HepG2 (cell line): ENCODE results near the gene EIF4G2. TPM values are rescaled to one million over a fixed set of nuclear protein-coding genes. Genes with fewer than 3 reads are reported as not detected.
A peak's percentile ranks its signal among the peaks of the same experiment; 100 is the strongest.

Source experiments
- CCAR2 ChIP-seq: fragments of 200-400 bp; formaldehyde crosslinking; optimal IDR thresholded peaks from 2 replicates; pipeline ENCODE3; 2018; ENCODE audit warnings: low read depth, mild to moderate bottlenecking, low read length, moderate library complexity
- FOXA3 ChIP-seq: IDR thresholded peaks from 2 replicates; pipeline ENCODE4 v1.6.1; 2016; ENCODE audit warnings: missing genetic modification reagents, missing compliant biosample characterization
- GABPB1 ChIP-seq: IDR thresholded peaks from 2 replicates; pipeline ENCODE4 v1.6.1; 2016; ENCODE audit warnings: mild to moderate bottlenecking, missing genetic modification reagents, moderate library complexity, missing compliant biosample characterization
- GLI4 ChIP-seq: sonication (generic); formaldehyde crosslinking; IDR thresholded peaks from 2 replicates; pipeline ENCODE4 v1.5.1; 2020; ENCODE audit warnings: missing genetic modification reagents, mild to moderate bottlenecking, moderate library complexity, borderline replicate concordance
- NCOR1 ChIP-seq: fragments of 200-600 bp; sonication (generic); IDR thresholded peaks from 2 replicates; pipeline ENCODE4 v1.7.0; 2017; ENCODE audit warnings: antibody characterized with exemption, low read length, borderline replicate concordance
- SP2 ChIP-seq: sonication (generic); formaldehyde crosslinking; IDR thresholded peaks from 2 replicates; pipeline ENCODE4 v1.5.1; 2020; ENCODE audit warnings: mild to moderate bottlenecking, missing genetic modification reagents
- TAF1 ChIP-seq: sonication (generic); formaldehyde crosslinking; IDR thresholded peaks from 2 replicates; pipeline ENCODE4 v1.4.0; 2020; ENCODE audit warnings: missing genetic modification reagents
- ZNF510 ChIP-seq: sonication (generic); formaldehyde crosslinking; IDR thresholded peaks from 2 replicates; pipeline ENCODE4 v1.4.0; 2020; ENCODE audit warnings: low read depth, mild to moderate bottlenecking, missing genetic modification reagents
- polyA plus RNA-seq, 8 experiments: library from polyadenylated mRNA; depleted of rRNA in 3 of 8; stranded (reverse) in 7 of 8; unstranded in 1 of 8; fragments of >200 nt; fragmentation: Illumina TruSeq in 4 of 8; extraction: Trizol in 4 of 8; gene quantifications; 2 replicates each; pipeline versions ENCODE4 v1.2.1 to v1.2.3, GENCODE V29; 2011 to 2016; ENCODE audit warnings: low read depth in 4 of 8, missing spikeins in 1 of 8, mixed read lengths in 1 of 8; ENCODE audit not compliant: insufficient read depth in 1 of 8
- total RNA-seq, 5 experiments: library from RNA; depleted of rRNA; stranded (reverse); fragments of >200 nt; fragmentation: Illumina TruSeq; extraction: Trizol; gene quantifications; 2 replicates each; pipeline ENCODE4 v1.2.3, GENCODE V29; 2016; ENCODE audit warnings: low read depth in 1 of 5
- TF ChIP-seq, protein P1 (sequence below): sonication (generic); formaldehyde crosslinking; IDR thresholded peaks from 2 replicates; pipeline ENCODE4 v1.4.0; 2020; ENCODE audit warnings: missing genetic modification reagents
- TF ChIP-seq, protein P2 (sequence below): sonication (generic); formaldehyde crosslinking; IDR thresholded peaks from 2 replicates; pipeline ENCODE4 v1.4.0; 2020; ENCODE audit warnings: missing genetic modification reagents
- TF ChIP-seq, protein P3 (sequence below): sonication (generic); IDR thresholded peaks from 2 replicates; pipeline ENCODE4 v1.6.1; 2016; ENCODE audit warnings: low read depth, borderline replicate concordance
- TF ChIP-seq, protein P4 (sequence below): sonication (generic); formaldehyde crosslinking; IDR thresholded peaks from 2 replicates; pipeline ENCODE4 v1.5.0; 2020; ENCODE audit warnings: mild to moderate bottlenecking, low read depth, missing genetic modification reagents, borderline replicate concordance
- TF ChIP-seq, protein P5 (sequence below): IDR thresholded peaks from 2 replicates; pipeline ENCODE4 v1.6.1; 2016; ENCODE audit warnings: low read depth, missing genetic modification reagents, missing compliant biosample characterization
- TF ChIP-seq, protein P6 (sequence below): IDR thresholded peaks from 2 replicates; pipeline ENCODE4 v1.6.1; 2016; ENCODE audit warnings: missing genetic modification reagents, missing compliant biosample characterization

The EIF4G2 gene
- total and polyA plus RNA-seq, 2 of the 13 experiments (the other 11 are each of a cell fraction or from before 2014, with no cell fraction given): 362 to 546 TPM

DNA sequence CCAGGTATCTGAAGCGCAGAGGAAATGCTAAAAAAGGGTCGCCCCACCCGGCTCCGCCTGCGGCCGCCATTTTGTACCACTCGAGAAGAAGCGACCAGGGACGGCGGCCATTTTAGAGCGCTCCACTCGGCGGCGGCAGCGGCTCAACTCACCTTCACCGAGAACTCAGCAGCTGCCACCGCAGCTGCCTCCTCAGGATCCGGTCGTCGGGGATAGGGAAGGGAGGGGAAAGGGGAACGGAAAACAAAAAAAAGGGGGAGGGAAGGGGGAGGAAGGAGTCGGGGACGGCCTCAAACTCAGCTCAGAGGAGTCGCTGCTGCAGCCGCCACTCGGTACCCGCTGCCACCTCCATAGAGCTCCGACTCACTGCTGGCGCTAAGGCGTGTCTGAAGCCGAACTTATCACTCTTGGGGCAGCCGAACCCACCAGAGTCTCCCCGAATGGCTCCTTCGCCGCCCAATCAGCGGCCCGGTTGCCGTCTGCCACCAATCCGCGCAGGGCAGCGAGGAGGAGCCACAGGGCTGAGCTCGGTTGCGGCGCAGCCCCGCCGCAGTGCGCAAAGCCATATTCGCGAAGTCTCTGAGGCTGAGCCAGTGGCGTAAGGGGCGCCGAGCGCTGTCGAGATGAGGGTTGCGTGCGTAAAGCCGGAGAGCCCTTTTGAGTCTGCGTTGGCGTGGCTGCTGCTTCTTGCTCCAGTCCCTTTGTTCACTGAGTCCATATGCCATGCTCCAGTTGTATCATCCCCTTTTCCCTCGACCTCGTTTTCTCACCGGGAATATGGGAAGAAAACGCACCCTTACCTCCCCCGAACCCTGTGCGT, at the start of gene EIF4G2 (continued):
- TF ChIP-seq, protein P1, sequence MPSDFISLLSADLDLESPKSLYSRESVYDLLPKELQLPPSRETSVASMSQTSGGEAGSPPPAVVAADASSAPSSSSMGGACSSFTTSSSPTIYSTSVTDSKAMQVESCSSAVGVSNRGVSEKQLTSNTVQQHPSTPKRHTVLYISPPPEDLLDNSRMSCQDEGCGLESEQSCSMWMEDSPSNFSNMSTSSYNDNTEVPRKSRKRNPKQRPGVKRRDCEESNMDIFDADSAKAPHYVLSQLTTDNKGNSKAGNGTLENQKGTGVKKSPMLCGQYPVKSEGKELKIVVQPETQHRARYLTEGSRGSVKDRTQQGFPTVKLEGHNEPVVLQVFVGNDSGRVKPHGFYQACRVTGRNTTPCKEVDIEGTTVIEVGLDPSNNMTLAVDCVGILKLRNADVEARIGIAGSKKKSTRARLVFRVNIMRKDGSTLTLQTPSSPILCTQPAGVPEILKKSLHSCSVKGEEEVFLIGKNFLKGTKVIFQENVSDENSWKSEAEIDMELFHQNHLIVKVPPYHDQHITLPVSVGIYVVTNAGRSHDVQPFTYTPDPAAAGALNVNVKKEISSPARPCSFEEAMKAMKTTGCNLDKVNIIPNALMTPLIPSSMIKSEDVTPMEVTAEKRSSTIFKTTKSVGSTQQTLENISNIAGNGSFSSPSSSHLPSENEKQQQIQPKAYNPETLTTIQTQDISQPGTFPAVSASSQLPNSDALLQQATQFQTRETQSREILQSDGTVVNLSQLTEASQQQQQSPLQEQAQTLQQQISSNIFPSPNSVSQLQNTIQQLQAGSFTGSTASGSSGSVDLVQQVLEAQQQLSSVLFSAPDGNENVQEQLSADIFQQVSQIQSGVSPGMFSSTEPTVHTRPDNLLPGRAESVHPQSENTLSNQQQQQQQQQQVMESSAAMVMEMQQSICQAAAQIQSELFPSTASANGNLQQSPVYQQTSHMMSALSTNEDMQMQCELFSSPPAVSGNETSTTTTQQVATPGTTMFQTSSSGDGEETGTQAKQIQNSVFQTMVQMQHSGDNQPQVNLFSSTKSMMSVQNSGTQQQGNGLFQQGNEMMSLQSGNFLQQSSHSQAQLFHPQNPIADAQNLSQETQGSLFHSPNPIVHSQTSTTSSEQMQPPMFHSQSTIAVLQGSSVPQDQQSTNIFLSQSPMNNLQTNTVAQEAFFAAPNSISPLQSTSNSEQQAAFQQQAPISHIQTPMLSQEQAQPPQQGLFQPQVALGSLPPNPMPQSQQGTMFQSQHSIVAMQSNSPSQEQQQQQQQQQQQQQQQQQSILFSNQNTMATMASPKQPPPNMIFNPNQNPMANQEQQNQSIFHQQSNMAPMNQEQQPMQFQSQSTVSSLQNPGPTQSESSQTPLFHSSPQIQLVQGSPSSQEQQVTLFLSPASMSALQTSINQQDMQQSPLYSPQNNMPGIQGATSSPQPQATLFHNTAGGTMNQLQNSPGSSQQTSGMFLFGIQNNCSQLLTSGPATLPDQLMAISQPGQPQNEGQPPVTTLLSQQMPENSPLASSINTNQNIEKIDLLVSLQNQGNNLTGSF (CRISPR knock-in tag): no peak
- peak; percentile 66; the same call in 1 of the 2 replicates for TF ChIP-seq GABPB1 (CRISPR knock-in tag)
- TF ChIP-seq, protein P2, sequence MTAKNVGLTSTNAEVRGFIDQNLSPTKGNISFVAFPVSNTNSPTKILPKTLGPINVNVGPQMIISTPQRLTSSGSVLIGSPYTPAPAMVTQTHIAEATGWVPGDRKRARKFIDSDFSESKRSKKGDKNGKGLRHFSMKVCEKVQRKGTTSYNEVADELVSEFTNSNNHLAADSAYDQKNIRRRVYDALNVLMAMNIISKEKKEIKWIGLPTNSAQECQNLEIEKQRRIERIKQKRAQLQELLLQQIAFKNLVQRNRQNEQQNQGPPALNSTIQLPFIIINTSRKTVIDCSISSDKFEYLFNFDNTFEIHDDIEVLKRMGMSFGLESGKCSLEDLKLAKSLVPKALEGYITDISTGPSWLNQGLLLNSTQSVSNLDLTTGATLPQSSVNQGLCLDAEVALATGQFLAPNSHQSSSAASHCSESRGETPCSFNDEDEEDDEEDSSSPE: peak; percentile 55
- TF ChIP-seq, protein P3, sequence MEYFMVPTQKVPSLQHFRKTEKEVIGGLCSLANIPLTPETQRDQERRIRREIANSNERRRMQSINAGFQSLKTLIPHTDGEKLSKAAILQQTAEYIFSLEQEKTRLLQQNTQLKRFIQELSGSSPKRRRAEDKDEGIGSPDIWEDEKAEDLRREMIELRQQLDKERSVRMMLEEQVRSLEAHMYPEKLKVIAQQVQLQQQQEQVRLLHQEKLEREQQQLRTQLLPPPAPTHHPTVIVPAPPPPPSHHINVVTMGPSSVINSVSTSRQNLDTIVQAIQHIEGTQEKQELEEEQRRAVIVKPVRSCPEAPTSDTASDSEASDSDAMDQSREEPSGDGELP: peak; percentile 34; the same call in 1 of the 2 replicates
- peak; percentile 99 for TF ChIP-seq ZNF510
- peak; percentile 87 for TF ChIP-seq SP2
- peak; percentile 99 for TF ChIP-seq TAF1
- TF ChIP-seq FOXA3 (CRISPR knock-in tag): peak; percentile 37; the same call in 1 of the 2 replicates
- TF ChIP-seq, protein P4, sequence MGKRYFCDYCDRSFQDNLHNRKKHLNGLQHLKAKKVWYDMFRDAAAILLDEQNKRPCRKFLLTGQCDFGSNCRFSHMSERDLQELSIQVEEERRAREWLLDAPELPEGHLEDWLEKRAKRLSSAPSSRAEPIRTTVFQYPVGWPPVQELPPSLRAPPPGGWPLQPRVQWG (CRISPR knock-in tag): no peak
- TF ChIP-seq, protein P5, sequence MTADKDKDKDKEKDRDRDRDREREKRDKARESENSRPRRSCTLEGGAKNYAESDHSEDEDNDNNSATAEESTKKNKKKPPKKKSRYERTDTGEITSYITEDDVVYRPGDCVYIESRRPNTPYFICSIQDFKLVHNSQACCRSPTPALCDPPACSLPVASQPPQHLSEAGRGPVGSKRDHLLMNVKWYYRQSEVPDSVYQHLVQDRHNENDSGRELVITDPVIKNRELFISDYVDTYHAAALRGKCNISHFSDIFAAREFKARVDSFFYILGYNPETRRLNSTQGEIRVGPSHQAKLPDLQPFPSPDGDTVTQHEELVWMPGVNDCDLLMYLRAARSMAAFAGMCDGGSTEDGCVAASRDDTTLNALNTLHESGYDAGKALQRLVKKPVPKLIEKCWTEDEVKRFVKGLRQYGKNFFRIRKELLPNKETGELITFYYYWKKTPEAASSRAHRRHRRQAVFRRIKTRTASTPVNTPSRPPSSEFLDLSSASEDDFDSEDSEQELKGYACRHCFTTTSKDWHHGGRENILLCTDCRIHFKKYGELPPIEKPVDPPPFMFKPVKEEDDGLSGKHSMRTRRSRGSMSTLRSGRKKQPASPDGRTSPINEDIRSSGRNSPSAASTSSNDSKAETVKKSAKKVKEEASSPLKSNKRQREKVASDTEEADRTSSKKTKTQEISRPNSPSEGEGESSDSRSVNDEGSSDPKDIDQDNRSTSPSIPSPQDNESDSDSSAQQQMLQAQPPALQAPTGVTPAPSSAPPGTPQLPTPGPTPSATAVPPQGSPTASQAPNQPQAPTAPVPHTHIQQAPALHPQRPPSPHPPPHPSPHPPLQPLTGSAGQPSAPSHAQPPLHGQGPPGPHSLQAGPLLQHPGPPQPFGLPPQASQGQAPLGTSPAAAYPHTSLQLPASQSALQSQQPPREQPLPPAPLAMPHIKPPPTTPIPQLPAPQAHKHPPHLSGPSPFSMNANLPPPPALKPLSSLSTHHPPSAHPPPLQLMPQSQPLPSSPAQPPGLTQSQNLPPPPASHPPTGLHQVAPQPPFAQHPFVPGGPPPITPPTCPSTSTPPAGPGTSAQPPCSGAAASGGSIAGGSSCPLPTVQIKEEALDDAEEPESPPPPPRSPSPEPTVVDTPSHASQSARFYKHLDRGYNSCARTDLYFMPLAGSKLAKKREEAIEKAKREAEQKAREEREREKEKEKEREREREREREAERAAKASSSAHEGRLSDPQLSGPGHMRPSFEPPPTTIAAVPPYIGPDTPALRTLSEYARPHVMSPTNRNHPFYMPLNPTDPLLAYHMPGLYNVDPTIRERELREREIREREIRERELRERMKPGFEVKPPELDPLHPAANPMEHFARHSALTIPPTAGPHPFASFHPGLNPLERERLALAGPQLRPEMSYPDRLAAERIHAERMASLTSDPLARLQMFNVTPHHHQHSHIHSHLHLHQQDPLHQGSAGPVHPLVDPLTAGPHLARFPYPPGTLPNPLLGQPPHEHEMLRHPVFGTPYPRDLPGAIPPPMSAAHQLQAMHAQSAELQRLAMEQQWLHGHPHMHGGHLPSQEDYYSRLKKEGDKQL (CRISPR knock-in tag): 0 out of 2 replicates have a peak, but pooled peaks have one; percentile 13
- TF ChIP-seq NCOR1: no peak
- TF ChIP-seq GLI4 (CRISPR knock-in tag): no peak
- TF ChIP-seq, protein P6, sequence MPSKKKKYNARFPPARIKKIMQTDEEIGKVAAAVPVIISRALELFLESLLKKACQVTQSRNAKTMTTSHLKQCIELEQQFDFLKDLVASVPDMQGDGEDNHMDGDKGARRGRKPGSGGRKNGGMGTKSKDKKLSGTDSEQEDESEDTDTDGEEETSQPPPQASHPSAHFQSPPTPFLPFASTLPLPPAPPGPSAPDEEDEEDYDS: peak; percentile 99
- TF ChIP-seq CCAR2: no peak
